ENCODE measurements around the gene CFD.
"Not testable (repeated sequence)": the region's sequence is repeated elsewhere in the genome, so short reads cannot be mapped to it uniquely, and the experiment has no call there.

Gene CFD

GRCh38 chr19:827314-827709, 32.2 kb upstream of the CFD start:
- no peak for DNase-seq

- DNase-seq, result no peak
Measured at GRCh38 chr19:827710-828321, 31.6 kb upstream of the CFD start, which contains the start of gene AZU1. Gene AZU1, plus strand, starts transcription at chr19:827837. Its CDS starts 10 bp downstream, at chr19:827847.

- no peak for DNase-seq
Measured at GRCh38 chr19:829129-829758, 30.2 kb upstream of the CFD start.

GRCh38 chr19:831407-832369, 27.8 kb upstream of the CFD start:
- no peak for DNase-seq

- no peak for DNase-seq
Measured at GRCh38 chr19:834216-834615, 25.2 kb upstream of the CFD start.

- DNase-seq, result no peak
Measured at GRCh38 chr19:835210-835810, 24.2 kb upstream of the CFD start.

GRCh38 chr19:840519-841206, 18.8 kb upstream of the CFD start, which contains the start of gene PRTN3:
Gene PRTN3, plus strand, starts transcription at chr19:840999. Its CDS starts 10 bp downstream, at chr19:841009.
- DNase-seq, result no peak

GRCh38 chr19:842802-843179, 16.7 kb upstream of the CFD start:
- not testable (repeated sequence) for DNase-seq

GRCh38 chr19:843180-843835, 16.2 kb upstream of the CFD start:
- DNase-seq, result no peak

- no peak for DNase-seq
Measured at GRCh38 chr19:843836-844545, 15.5 kb upstream of the CFD start.

- no peak for DNase-seq
Measured at GRCh38 chr19:844546-844971, 14.9 kb upstream of the CFD start.

- no peak for DNase-seq
Measured at GRCh38 chr19:845707-846521, 13.6 kb upstream of the CFD start.

GRCh38 chr19:848386-848921, 11.0 kb upstream of the CFD start:
- no peak for DNase-seq

GRCh38 chr19:849195-849594, 10.3 kb upstream of the CFD start:
- DNase-seq, result not testable (repeated sequence)

GRCh38 chr19:850221-850978, 9.1 kb upstream of the CFD start:
- no peak for DNase-seq

- DNase-seq, result no peak
Measured at GRCh38 chr19:850979-851335, 8.5 kb upstream of the CFD start.

GRCh38 chr19:852136-853013, 7.1 kb upstream of the CFD start, which contains the start of gene ELANE:
Gene ELANE, plus strand, starts transcription at chr19:852303. Its CDS starts 26 bp downstream, at chr19:852329.
- DNase-seq, result no peak

GRCh38 chr19:853014-853585, 6.4 kb upstream of the CFD start:
- DNase-seq, result no peak
